ENCODE data around the gene ZMPSTE24.
"Not testable (repeated sequence)": the region's sequence is repeated elsewhere in the genome, so short reads cannot be mapped to it uniquely, and the experiment has no call there.

Gene ZMPSTE24

DNA sequence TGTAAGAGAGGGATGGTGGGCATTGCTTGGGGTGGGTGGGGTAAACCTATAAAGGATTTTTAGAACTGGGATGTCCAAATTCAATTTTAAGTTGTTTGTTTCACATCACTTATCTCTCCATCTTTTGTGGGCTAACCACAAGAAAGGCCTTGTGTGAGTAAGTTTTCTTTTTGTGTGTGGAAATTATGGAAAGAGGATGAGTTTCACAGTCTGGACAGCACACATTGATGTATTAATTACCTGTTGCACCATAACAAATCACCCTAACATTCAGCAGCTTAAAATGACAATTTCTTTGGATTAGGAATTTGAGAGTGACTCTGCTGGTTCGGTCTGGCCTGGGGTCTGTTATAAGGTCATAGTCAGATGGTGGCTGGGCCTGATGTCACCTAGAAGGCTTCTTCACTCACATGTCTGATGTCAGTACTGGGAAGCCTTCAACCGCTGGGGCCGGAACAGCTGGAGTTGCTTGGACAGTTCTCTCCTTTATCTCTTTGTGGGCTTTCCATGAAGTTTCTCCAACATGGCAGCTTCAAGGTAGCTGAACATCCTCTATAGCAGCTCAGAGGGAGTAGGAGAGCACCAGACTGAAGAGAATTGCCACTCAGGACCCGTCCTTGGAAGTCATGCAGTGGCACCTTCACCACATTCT, 61.1 kb downstream of the ZMPSTE24 start:
- no peak for DNase-seq

DNA sequence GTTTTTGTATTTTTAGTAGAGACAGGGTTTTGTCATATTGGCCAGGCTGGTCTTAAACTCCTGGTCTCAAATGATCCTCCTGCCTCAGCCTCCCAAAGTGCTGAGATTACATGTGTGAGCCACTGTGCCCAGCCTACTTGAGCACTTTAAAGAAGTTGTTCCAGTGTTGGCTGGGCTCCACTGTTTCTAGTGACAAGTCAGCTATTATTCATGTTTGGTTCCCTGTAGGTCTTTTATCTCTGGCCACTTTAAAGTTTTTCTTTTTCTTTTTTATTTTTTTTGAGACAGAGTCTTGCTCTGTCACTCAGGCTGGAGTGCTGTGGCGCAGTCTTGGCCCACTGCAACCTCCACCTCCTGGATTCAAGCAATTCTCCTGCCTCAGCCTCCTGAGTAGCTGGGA, 73.4 kb downstream of the ZMPSTE24 start:
- not testable (repeated sequence) for DNase-seq

- DNase-seq: no peak
Measured at GRCh38 chr1:40332695-40333094, 74.7 kb downstream of the ZMPSTE24 start.

DNA sequence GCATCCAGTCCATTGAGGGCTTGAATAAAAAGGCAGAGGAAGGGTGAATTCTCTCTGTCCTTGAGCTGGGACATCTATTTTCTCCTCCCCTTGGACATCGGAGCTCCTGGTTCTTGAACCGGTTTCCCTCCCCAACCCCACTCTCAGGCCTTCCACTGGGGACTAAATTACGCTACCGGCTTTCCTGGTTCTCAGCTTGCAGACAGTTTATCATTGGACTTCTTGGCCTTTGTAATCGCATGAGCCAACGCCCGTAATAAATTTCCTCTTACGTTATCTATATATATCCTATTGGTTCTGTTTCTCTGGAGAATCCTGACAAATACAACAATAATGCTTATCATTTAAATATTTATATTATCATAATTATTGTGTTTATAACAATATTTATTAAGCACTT, 79.4 kb downstream of the ZMPSTE24 start:
- no peak for DNase-seq

DNA sequence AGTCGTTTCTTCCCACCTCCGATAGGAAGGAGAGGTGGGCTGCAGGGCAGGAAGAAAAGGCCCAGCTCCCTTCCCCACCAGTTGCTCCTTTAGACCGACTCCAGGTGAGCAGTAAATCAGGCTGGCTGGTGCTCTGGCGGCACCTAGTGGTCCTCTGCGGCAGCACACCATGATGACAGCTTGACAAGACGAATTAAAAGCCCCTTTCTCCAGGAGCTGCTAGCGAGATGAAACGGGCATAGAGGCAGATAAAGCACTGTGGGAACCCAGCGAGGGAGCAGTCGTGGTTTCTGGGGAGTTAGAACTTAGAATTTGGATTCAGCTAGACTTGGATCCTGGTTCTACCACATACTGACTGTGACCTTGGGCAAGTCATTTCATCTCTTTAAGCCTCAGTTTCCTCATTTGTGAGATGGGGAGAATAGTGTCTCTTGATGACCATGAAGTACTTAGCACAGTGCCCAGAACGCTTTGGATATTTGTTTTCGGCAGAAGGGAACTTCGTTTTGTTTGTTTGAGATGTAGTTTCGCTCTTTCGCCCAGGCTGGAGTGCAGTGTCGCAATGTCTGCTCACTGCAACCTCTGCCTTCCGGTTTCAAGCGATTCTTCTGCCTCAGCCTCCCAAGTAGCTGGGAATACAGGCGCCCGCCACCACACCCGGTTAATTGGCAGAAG, 80.8 kb downstream of the ZMPSTE24 start:
- DNase-seq: peak; percentile 89

DNA sequence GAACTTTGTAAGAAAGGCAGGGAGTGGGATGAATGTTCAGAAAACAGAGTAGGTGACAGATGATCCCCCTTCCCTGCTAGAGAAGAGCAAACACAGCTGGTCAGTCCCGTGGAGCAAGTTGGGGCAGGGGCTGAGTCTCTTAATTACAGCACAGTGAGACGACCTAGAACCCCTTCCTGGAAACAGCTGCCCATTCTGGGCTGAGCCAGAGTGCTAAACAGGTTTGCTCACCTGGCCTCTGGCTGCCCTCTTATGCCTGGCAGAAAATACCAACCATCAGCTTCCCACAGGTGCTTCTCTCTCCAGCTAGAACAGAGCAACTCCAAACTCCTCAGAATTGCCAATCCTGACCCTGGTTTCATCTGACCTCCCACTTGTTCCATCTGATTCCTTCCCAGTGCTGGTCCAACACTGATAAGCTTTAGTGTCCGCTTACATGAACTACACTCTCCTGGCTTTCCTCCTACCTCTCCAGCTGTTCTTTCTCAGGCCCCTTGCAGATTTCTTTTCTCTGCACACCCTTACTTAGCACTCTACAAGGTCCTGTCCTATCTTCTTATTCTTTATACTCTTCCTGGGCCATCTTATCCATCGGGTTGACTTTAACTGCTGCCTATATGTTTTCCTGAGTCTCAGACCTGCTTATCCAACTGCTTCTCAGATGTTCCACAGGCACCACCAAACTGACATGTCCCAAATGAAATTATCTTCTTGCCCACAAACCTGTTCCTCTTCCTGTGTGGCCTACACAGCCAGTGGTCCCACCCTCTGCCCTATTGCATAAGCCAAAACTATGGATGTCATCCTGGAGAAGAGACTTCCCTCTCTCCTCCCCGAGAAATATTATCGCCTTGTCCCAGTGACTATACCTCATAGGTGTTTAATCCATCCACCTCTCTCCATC, 81.6 kb downstream of the ZMPSTE24 start:
- DNase-seq: no peak

DNA sequence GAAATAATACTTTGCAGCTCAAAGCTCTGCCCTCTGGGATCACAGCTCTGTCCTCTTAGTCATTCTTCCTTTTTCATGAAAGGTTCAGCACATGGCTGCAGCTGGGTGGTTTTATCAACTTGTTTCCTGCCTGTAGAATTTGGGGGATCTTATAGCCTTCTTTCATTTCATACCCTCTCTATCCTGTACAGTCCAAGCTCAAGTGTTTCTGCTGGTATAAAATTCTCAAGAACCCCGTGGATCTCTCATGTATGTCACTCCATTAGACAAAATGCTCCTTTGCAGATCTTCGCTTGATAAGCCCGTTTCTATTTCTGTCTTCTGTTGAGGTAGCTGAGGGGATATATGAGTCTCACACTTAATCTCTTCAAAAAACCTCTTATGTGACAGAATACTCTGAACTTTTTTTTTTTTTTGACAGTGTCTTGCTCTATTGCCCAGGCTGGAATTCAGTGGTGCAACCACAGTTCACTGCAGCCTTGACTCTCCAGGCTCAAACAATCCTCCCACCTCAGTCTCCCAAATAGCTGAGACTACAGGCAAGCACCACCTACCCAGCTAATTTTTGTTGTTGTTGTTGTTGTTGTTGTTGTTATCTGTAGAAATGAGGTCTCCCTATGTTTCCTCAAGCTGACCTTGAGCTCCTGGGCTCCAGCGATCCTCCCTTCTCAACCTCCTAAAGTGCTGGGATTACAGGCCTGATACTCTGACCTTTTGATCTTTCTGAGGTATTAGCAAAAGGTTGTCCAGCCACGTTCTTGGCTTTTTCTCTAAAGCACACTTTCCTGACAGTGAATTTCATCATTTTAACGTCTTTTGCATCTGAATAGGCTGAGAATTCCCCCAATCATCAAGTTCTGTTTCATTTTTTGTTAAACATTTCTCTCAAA, 83.7 kb downstream of the ZMPSTE24 start:
- DNase-seq: no peak

- not testable (repeated sequence) for DNase-seq
Measured at GRCh38 chr1:40342381-40342717, 84.3 kb downstream of the ZMPSTE24 start.
